NCI-H345 treated with DMSO at 0.1 percent for 48 hours (cell line): Measurements from ENCODE around the gene LRRC8C.
A peak's percentile ranks its signal among the peaks of the same experiment; 100 is the strongest.
"Not testable (repeated sequence)": the region's sequence is repeated elsewhere in the genome, so short reads cannot be mapped to it uniquely, and the experiment has no call there.

Experiments used
- DNase-seq: peaks from one replicate; lab custom pipeline; 2025; ENCODE audit not compliant: unreplicated experiment; lab: John Stamatoyannopoulos, UW

LRRC8C gene

GRCh38 chr1:89632657-89633247 is at the start of gene LRRC8C:
Gene LRRC8C (plus strand): TSS chr1:89633120. CDS start chr1:89686474, 53,354 bp downstream.
- DNase-seq: peak; percentile 69

- DNase-seq: no peak
These were observed 48.7 kb upstream of the LRRC8C start for GRCh38 chr1:89584211-89584610.

GRCh38 chr1:89584781-89585180 is 48.1 kb upstream of the LRRC8C start:
- no peak for DNase-seq

GRCh38 chr1:89587729-89588161 is 45.2 kb upstream of the LRRC8C start:
- no peak for DNase-seq

- DNase-seq: no peak
These were observed 44.4 kb upstream of the LRRC8C start for GRCh38 chr1:89588480-89588879.

GRCh38 chr1:89589515-89589914 is 43.4 kb upstream of the LRRC8C start:
- no peak for DNase-seq

- DNase-seq: no peak
These were observed 42.4 kb upstream of the LRRC8C start for GRCh38 chr1:89590341-89591080.

GRCh38 chr1:89592861-89593302 is 40.0 kb upstream of the LRRC8C start:
- not testable (repeated sequence) for DNase-seq

- no peak for DNase-seq
These were observed 38.7 kb upstream of the LRRC8C start for GRCh38 chr1:89594096-89594740.

- no peak for DNase-seq
These were observed 36.2 kb upstream of the LRRC8C start for GRCh38 chr1:89596698-89597097.

GRCh38 chr1:89598450-89599331 is 34.2 kb upstream of the LRRC8C start:
- DNase-seq: peak; percentile 26

GRCh38 chr1:89599332-89599630 is 33.6 kb upstream of the LRRC8C start:
- DNase-seq: no peak

- no peak for DNase-seq
These were observed 32.3 kb upstream of the LRRC8C start for GRCh38 chr1:89600451-89601224.

- DNase-seq: no peak
These were observed 30.0 kb upstream of the LRRC8C start for GRCh38 chr1:89602871-89603404.

GRCh38 chr1:89603651-89604413 is 29.1 kb upstream of the LRRC8C start:
- no peak for DNase-seq

GRCh38 chr1:89604414-89604735 is 28.5 kb upstream of the LRRC8C start:
- no peak for DNase-seq

- no peak for DNase-seq
These were observed 27.2 kb upstream of the LRRC8C start for GRCh38 chr1:89605692-89606091.

- no peak for DNase-seq
These were observed 26.5 kb upstream of the LRRC8C start for GRCh38 chr1:89606227-89606980.

- DNase-seq: no peak
These were observed 25.8 kb upstream of the LRRC8C start for GRCh38 chr1:89607156-89607555.
